IPS DF 4.7 (cell line): ENCODE results near the gene SLC4A4.

Source experiments
- DNase-seq: peaks from one replicate; pipeline ENCODE4 v3.0.0-alpha.2; 2013; ENCODE audit warnings: low spot score; ENCODE audit errors: extremely low read depth

Gene SLC4A4

DNA sequence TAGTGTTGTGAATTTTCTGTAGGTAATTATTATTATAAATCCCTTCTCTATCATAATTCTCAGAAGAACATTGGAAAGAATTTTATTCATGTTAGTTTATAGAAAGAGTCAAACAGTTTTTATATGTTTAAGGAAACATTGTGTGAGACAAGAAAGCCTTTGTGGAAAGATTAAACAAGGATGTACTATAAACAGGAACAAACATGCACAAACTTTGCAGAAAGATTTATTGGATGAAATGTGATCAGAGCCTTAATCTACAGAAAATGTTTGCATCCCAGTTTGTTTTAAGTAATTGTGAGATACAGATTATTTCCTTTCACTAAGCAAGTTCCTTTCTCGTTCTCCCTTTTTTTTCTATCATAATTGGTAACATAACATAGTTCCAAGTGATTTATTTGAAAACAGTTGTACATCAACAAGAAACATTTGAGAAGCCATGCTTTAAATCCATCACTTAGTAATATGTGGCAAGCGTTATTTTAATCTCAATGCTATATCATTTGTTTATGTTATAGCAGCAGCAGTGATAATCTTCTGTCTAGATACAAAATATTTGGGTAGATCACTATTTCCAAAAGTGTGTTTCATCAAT, 129.4 kb downstream of the SLC4A4 start:
- no peak for DNase-seq

DNA sequence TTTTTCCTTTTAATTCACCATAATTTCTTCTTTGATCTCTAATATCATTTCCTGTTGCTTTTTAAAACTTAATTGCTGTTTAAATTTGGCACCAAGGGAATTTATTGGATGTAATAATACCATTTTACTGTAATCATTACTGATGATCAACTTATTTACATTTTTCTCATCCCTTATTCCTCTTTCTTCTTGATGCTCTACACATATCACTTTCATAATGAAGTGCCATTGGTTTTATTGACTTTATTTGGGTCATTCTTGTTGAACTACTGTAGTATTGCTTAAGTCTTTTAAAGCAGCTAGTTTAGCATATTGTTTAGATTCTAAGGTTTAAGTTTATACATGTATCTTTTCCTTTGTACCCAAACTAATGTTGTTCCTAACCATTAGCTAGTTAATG, 130.7 kb downstream of the SLC4A4 start:
- DNase-seq, result no peak

DNA sequence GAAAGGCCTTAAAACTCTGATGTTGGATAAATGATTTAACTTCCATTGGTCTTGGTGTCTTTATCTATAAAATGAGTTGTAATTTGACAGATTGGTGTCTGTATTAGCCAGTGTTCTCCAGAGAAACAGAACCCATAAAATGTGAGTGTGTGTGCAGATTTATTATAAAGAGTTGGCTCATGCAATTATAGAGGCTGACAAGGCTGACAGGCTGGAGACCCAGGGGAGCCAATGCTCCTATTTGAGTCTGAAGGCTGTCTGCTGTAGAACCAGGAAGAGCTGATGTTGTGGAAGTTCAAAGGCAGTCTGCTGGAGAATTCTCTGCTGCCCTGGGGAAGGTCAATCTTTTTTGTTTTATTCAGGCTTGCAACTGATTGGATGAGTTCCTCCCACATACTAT, 131.7 kb downstream of the SLC4A4 start:
- DNase-seq, result no peak

DNA sequence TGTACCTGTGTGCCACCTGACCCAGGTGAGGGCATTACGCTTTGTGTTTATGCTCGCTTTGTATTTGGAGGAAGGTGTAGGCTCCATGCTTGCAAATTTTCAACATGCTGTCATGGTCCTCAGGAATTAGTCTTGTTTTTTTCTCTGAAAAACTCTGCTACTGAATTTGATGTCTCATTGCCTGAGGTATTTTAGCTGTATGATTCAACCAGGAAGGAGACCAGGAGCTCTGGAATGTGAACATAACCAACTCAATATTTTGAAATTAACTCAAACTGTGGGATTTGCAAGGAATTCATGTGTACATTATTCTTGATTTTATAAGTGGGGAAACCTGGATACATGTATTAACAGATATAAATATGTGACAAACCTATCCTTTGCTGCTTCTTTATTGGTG, 134.1 kb downstream of the SLC4A4 start:
- no peak for DNase-seq

DNA sequence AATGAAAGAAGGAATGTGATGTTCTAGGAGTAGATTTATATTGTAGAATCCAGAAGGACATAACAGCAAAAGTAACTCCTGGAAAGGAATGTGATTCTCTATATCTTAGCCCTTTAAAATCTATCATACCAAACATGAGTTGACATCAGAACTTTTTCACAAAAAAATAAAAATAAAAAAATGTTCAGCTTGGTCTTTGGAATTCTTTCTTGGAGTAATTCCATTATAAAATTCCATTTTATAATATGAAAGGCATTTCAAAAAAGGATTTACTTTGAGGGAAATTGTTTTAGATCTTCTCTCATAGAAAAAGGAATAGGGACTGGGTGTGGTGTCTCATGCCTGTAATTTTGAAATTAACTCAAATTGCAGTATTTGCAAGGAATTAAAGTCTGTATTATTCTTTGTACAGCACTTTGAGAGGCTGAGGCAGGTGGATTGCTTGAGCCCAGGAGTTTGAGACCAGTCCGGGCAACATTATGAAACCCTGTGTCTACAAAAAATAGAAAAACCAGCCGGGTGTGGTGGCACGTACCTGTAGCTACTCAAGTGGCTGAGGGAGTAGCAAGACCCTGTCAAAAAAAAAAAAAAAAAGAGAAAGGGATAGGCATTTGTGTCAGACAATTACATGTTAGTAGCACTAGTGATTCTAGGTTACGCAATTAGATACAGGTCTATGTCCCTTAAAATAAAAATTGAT, 134.9 kb downstream of the SLC4A4 start:
- DNase-seq, result no peak

DNA sequence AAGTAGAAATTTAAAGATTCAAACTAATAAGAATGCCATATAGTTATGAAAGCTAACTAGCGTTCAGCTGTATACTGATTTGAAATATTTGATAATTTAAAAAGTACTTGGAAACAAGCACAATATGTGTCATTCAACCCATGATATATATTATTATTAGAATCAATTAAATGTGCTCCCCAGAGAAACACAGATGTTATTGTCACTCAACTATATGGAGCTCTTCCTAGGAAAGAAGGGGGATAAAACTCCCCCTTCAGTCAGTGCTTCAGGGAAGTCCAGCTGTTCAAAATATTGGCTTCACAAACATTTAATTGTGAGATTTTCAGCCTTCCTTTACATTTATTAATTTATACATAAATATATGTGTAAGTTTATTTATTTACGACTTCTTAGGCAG, 135.9 kb downstream of the SLC4A4 start:
- DNase-seq, result no peak

DNA sequence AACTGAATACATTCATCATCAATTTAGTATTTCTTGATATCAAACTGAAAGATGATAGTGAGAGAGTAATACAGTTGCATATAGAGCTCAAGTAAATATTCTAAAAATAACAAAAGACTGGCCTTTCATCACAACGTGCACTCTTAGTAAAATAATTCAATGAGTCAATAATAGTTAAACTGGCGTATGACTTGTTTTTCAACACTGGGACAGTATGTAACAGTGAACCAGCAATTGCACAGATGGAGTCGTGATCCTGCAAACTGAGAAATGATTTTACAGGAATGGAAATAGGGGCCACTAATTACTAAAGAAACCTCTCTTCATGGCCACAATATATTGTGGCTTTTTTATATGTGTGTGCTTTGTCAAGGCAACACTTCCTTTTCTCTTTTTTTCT, 137.4 kb downstream of the SLC4A4 start:
- no peak for DNase-seq

DNA sequence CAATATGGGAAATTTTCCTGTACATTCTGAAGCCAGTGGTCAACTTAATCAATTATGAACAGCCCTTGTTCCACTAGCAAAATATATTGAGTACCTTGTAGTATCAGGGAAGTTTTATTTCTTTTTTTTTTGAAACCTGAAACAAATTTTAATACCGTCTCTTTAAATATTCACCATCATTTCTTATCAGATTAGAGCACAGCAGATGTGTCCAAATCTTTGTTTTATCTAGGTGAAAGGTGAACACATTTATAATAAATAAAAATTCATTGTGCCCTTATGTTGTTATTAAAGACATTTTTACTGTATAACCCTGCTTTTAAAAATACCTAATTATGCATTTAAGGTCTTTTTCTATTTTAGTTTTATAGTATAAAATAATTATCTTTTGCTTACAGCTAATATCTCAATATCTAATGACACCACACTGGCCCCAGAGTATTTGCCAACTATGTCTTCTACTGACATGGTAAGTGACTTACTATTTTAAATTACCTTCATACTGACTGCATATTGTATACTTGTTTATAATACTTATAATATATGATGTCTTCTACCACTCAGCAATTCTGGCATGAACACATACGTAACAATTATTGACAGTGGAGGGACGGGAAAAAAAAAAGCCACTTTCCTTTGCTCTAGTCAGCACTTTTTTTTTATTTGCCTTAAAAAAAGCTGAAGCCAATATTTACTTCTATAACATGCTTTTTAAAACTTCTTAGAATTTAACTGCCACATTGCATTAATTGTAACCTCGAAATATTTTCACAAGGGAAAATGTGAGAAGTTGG, 147.9 kb downstream of the SLC4A4 start:
- DNase-seq, result no peak

DNA sequence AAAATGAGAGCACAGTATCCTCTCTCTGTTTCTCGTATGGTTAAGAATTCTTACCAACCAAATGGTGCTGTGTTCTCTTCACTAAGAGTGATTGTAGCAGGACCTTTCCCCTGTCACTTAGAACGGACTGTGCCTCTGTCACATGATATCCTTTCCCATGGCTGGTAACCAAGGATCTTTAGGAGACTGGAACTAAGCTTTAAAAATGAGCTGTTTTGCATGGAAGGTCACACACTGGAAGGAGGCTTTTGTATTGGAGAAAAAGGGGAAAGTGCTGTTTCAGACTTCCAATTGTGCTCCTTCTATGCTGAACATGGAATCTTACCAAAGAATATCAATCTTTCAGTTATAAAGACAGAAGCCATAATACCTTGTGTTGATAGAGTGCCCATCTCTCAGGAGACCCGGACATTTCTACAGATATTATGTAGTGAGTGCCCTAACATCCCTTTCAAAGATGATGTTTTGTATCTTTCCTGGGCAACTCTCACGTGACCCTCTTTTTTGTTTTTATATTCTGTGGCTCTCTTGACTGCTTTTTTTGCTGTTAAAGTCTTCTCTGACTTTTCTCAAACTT, 148.6 kb downstream of the SLC4A4 start:
- DNase-seq, result no peak

DNA sequence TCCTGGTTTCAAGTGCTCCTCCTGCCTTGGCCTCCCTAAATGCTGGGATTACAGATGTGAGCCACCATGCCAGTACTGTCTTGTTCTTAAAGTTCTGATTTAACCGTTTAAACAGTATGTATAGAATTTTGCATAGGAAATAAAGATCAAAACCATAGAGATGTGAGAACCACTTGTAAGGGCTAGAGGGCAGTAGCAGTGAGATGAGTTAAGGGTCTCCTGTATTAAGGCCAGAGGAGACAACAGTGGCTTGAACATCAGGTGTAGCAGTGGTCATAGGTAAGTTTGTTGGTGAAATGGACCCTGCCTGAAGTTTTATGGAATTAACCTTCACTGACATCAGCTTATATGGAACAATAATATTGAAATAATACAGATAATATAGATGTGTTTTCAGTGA, 155.7 kb downstream of the SLC4A4 start:
- no peak for DNase-seq

DNA sequence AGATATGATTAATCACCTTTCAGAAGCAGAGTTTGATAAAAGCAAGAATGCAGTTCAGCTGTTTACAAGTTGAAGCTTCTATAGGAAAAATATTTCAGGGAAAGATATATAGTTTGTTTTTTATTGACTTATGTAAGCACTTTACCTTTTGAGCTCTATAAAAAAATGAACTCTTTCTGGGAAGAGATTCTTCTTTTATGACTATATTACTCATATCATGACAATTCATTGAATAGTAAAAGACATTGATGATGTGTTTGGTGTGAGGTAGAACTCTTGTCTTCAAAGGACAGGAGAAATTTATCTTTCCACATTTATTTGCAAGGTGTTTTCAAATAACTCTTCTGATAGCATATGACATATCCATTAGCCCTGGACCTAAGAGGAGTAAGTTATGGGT, 156.6 kb downstream of the SLC4A4 start:
- DNase-seq, result no peak

DNA sequence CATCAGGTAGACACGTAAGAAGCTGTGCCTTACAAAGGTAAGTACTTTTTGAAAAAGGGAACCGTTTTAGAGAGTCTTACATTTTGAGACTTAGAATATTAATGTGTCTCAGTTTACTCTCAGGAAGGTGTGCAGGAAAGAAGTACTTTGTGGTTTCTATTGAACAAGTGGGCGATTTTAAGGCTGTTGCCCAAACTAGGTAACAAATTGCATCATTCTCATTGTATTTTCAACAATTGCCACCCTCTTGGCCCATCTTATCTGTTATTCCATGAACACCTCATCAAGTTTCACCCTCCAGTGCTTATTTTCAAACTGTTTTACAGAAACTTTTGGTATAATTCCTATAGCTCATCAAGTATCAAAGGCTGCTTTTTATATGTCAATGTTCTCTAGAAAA, 158.3 kb downstream of the SLC4A4 start:
- DNase-seq, result no peak

DNA sequence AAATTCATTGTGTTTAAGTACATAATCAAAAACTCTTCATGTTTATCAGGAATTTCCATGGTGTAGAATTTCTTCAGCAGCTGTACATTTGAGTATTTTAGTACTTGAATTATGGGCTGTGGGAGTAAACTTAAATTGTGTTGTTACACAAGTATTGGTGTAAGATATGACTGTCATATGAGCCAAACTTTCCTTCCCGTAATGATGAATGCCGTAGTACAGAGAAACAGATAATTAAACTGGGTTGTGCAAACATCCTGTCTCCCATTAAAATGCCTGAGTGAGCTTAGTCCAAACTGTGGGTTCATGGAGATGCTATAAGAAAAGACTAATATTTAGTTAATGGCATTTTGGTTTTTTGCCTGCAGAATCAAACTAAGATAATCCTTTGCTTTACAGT, 159.2 kb downstream of the SLC4A4 start:
- DNase-seq, result no peak

DNA sequence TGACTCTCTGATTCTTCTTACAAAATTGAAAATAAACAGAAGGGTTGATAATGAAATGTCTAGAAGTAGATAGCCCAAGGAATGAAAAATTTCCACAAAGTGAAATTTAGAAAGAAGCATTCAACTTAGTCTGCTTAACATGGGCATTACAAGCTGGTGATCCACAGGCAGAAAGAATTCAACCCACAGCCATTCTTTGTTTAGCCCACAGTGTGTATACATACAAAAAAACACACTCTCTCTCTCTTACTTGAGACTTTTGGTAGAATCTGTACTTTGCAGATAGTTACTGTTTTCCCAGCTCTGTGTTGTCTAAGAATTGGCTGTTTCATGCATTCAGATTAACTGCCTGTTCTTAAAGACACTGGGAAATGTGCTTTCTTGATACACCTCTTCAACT, 159.8 kb downstream of the SLC4A4 start:
- DNase-seq, result no peak

DNA sequence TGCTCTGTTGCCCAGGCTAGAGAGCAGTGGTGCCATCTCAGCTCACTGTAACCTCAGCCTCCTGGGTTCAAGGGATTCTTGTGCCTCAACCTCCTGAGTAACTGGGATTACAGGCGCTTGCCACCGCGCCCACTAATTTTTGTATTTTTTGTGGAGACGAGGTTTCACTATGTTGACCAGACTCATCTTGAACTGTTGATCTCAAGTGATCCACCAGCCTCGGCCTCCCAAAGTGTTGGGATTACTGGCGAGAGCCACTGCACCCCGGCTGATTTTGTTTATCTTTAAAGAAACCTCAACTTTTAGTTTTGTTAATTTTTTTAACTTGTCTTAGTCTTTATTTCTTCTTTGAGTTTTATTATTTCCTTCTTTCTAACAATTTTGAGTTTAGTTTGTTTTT, 163.2 kb downstream of the SLC4A4 start:
- DNase-seq, result no peak

DNA sequence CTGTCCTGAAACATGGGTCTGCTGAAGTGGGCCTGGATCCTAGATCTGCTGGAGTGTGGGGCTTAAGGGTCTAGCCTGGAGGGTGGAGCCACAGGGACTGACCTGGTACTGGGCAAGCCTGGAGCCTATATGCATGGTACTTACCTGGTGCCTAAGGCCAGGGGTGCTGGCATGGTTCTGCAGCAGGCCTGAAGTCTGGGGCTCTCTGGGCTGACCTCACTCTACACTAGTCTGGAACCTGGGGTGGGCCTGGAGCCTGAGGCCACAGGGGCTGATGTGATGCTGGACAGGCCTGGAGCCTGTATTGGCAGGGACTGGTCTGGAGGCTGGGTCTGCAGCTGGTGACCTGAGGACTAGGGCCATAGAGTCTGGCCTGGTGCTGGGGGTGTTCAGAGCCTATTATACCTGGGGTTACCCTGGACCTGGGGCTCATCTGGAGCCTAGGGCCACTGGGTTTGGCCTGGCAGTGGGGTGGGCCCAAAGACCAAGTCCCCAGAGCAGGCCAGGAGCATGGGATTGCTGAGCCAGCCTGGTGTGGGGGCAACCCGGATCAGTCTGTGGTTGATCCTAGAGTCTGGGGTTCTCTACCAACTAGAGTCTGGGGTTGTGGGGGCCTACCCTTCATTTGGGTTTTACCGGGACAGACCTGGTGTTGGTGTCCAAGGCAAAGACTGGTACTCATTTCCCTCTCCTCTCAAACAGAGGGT, 179.6 kb downstream of the SLC4A4 start:
- no peak for DNase-seq

DNA sequence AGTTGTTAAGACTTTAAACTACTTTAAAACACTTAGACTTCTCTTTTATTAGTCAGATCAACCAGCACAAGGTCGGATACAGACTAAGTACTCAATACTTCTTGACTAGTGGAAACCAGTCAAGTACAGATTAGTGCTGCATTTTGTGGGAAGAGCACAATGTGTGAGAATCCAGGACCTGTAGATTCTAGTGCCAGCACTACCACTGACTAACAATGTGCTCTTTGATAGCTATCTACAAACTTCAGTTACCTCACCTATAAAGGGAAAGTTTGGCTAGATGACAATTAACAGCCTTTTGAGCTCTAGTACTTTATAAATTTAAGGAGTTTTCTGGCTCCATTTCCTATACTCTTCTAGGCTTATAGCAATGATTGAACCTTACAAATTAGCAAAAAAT, 181.5 kb downstream of the SLC4A4 start:
- no peak for DNase-seq

DNA sequence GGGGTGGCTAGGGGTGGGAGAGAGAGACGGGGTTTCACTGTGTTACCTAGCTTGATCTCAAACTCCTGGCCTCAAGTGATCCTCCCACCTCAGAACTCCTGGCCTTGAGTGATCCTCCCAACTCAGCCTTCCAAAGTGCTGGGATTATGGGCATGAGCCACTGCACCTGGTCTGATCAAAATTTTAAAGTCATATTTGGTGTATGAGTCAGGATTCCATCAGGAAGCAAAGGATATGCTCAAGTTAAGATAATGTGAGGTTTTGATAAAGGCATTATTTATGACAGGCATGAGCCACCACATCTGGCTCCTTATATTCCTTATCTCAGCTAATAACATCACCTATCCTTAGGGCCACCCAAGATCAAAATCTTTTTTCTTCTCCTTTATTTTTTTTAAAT, 182.0 kb downstream of the SLC4A4 start:
- DNase-seq, result no peak

DNA sequence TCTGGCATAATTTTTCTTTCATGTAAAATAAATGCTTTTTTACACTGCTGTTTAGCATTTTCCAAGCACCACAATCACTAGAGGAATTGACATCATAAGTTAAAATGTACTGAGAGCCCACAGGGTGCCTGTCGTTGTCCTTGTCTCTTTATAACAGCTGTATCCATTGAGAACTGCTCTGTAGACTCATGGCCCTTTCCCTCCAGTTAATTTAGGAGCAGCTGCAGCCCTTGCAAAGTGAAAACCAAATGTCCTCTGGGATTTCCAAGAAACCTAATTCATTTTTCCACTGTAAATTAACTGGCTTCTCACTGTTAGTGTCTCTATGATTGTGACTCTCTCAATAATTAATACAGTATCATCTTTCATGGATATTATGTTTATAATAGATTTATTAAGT, 185.9 kb downstream of the SLC4A4 start:
- no peak for DNase-seq

DNA sequence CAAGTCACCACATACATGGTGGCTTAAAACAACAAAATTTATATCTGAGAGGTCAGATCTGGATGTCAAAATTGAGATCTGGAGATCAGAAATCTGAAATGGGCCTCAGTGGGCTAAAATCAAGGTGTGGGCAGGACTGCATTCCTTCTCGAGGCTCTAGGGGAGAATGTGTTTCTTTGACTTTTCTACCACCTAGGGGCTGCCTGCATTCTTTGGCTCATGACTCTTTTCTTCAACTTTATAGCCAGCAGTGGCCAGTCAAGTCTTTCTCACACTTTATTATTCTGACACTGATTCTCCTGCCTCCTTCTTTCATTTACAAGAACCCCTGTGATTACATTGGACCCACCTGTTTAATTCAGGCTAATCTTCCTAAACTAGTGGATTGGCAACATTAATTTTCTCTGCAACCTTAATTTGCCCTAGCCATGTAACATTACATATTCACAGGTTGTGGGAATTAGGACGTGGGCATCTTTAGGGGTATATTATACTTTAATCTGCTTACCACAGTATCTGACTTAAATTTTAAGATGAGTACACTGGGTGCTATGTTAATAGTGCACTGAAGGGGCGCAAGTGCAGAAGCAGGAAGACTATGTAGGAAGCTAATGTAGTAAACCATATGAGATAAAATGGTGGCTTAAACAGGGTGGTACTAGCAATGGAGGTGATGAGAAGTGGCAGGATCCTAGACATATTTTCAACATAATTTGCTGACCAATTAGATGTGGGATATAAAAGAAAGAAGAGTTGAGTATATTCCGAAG, 188.0 kb downstream of the SLC4A4 start:
- DNase-seq, result no peak

DNA sequence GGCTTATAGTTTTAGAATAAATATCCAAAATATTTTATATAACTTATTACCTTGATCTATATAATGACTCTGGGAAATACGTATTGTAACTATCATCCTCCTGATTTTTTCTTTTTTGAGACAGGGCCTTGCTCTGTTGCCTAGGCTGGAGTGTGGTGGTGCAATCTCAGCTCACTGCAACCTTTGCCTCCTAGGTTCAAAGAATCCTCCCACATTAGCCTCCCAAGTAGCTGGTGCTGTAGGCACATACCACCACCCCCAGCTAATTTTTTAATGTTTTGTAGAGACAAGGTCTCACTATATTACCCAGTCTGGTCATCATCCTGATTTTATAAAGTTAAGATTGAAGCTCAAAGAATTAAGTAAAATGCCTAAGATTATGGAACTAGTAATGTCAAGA, 193.6 kb downstream of the SLC4A4 start:
- DNase-seq, result no peak
